GM21390 (cell line): ENCODE measurements around the gene NRCAM.
A peak's percentile ranks its signal among the peaks of the same experiment; 100 is the strongest.

Source experiments
- ATAC-seq: cut with Tn5 transposase; IDR thresholded peaks from one replicate; pipeline ENCODE4 v1.9.1; 2021; ENCODE audit not compliant: unreplicated experiment

NRCAM gene

GRCh38 chr7:108460964-108461363 is 4.7 kb upstream of the NRCAM start:
- ATAC-seq, result no peak

DNA sequence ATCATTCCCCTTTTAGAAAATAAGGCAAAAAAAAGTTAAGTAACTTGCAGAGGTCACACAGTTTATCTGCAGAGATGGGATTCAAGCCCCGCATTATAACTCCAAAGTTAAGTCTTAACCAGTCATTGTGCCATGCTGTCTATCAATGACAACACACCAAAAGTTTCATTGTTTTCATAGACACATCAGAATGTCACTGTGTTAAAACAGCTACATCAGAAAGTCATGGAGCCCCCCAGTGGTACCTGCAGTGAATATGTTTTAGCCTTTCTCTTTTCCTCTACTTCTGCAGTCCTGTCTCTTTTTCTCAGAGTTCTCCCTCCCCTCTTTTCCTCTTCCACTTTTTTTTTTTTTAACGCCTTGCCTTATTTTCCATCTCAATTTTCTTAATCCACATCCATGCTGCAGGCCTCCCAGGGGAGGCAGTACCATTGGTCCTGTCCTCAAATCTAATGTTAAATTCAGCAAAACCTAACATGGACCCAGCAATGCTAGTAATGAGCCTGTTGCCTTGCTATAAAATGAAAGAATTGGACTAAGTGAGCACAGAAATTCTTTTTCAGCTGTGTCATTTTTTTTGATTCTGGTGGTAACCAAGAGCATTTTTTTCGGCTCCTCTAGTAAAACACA is 3.8 kb upstream of the NRCAM start:
- ATAC-seq, result peak; percentile 39

GRCh38 chr7:108457871-108458270 is 1.6 kb upstream of the NRCAM start:
- ATAC-seq, result no peak

DNA sequence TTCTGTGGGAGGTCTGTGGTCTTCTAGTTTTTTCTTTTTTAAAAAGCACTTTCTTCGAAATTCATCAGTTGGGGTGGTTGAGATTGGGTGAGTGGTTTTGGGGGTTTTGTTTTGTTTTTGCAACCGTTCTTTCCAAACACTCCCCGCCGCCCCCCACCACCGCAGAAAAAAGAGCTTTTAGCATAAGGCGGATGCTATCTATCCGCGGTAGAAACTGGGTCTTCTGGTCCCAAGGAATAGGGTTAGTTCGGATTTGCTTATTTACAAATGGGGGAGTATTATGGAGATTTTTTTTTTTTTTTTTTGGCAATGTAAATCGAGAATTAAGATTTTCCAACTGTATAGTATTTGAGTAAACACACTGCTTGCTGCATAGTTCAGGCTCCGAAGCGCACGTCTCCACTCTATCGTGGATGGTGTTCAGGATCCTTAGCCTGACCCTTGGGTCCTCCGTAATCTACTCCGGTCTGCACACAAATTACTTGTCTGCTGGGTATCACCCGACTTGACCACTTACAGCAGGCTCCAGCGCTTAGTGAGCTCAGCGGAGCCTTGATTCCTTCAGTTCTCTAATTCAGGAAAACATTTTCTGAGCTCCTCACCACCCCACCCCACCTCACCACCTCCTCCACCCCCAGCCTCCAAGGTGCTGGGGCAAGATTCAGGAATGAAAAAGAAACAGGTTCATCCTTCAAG is 757 bp upstream of the NRCAM start:
- ATAC-seq, result no peak

DNA sequence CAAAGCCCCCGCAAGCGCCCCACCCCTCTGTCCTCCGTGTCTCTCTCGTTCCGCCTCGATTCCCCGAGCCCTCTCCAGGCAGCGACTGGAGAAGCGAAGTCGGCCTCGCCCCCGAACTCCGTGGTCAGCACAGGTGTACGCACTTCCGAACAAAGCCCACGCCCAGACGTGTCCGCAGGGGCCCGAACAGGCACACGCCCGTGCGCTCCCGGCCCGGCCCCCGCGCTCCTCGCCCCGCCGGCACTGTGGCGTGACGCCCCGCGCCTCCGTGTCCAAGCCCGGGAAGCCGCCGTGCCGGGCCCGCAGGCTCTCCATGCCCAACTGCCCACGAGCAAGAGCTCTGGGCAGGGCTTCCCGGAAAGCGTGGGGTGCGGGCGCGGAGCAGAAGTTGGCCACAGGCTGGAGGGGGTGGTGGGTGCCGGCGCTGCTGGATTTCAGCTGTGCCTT is 662 bp downstream of the NRCAM start:
- peak; percentile 12 for ATAC-seq

DNA sequence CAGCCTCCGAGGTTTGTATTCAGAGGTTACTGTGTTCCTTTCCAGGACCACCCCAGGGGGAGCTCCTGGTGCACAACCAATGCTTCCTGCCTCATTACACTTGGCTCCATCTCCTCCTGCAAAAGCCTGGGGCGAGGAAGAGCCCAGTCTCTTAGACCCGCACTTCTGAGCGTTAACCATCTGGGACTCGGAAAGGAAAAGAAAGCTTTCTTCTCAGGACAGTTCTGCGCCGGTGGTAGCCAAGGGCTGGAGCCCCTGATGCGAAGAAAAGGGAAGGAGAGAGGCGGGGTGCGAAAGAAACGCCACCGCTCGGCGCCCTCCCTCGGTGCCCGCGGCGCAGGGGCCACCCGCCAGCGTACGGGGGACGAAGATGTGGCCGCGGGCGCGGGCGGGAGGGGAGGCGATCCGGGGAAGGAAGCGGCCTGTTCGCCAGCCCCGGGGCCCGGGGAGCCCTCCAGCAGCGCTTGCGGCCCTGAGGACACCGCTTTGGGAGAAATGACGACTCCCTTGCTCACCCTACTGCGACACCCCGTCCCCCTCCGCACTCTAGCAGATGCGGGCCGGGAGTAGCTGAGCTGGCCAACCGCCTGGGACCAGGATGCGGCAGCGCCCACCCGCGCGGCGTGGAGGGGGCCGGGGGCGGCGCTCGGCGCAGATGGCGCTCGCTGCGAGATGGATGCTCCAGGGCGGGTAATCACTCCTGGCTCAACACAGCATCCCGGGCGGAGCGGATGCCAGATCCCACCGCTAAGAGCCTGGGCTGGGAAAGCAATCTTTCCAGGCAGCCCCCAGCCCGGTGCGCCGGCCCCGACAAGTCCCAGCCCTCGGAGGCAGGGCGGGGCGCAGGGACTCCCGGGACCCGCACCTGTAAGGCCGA is 1.3 kb downstream of the NRCAM start:
- no peak for ATAC-seq

DNA sequence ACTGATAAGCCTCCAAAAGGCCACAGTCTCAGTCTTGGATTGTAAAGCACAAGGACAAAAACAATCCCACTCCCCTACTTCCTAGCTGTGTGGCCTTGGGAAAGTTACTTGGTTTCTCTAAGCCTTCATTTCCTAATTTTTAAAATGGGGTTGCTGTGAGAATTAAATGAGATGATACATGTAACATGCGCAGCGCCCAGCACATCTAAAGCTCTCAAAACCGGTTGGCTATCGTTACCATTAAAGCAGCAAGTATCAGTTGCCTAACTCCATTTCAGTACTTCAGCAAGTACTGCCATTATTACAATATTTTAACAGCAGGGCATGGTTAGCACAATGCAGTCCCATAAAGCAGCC is 1.9 kb downstream of the NRCAM start:
- no peak for ATAC-seq

DNA sequence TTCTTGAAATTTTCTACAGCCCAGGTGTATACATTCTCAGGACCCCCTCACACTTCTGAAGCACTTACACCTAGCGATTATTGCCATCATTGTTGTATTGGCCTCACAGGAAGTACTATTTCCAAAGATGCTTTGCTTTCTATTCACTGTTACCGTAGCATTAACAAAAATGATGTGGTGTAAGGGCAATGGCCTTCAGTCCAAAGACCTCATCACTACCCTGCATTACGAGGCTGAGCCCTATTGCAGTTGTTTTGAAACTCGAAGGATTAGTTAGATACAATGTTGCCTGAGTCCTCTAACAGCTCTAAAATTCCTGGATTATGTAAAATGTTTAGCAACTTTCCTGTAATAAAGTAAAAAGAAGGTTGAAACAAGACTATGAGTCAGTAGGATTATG is 2.9 kb downstream of the NRCAM start:
- ATAC-seq, result no peak

DNA sequence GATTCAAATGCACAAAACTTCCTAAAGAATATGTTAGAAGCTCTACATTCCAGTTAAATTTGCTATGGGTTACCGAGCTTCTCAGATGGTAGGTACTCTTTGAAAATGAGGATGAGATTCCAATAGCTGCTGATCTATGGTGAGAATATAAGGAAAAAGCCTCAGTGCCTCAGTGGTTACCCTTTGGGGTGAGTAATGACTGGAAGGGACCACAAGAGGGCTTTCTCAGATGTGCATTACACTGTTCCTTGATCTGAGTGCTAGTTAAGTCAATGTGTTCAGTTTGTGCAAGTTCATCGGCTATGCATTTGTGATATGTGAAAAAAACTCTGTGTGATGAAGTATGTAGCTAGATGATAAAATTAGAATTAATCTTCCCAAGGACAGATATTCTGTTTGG is 3.5 kb downstream of the NRCAM start:
- ATAC-seq, result no peak

GRCh38 chr7:108451296-108451848 is 4.9 kb downstream of the NRCAM start:
- ATAC-seq, result no peak

DNA sequence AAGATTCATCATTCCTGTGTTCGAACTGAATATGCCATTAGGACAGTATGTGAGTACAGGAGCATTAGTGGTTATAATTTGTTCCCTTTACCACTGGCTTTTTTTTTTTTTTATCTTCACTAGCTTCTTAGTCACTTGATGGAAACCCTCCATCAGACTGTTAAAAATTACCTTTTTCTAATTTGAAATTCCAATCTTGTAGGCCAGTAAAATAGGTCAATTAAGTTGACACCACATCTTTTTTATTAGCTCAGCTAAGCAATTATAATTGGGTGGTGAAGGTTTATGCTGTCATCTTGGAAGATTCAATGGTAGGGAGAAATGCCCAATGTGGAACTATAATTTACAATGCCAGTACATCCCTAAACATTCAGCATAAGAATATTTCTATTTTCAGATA is 6.1 kb downstream of the NRCAM start:
- no peak for ATAC-seq

DNA sequence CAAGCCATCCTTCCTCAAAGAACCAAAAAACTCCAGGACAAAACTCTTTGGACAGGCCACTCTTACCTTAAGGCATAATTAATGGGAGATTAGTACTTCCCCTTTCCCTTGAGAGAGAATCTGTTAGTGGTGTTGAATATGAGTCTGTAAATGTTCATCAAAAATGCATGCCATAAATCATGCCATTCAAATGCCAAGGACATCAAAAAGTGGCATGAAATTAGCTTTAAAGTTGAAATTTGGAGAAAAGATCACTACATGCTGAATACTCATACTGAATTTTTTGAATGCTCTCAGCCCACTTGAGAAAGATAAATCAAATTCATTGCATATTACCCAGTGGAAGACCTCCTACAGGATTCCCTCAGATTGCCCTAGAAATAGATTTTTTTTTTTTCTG is 6.7 kb downstream of the NRCAM start:
- no peak for ATAC-seq

- ATAC-seq, result no peak
Measured at GRCh38 chr7:108448584-108449505, 7.4 kb downstream of the NRCAM start.

GRCh38 chr7:108442039-108442568 is 14.1 kb downstream of the NRCAM start:
- ATAC-seq, result no peak

- ATAC-seq, result no peak
Measured at GRCh38 chr7:108441392-108441955, 14.8 kb downstream of the NRCAM start.

GRCh38 chr7:108440613-108441012 is 15.6 kb downstream of the NRCAM start:
- ATAC-seq, result no peak

DNA sequence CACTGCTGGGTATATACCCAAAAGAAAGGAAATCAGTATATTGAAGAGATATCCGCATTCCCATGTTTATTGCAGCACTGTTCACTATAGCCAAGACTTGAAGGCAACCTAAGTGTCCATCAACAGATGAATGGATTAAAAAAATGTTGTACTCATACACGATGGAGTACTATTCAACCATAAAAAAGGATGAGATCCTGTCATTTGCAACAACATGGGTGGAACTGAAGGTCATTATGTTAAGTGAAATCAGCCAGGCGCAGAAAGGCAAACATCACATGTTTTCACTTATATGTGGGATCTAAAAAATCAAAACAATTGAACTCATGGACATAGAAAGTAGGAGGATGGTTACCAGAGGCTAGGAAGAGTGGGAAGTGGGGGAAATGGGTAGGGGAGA is 19.3 kb downstream of the NRCAM start:
- no peak for ATAC-seq

DNA sequence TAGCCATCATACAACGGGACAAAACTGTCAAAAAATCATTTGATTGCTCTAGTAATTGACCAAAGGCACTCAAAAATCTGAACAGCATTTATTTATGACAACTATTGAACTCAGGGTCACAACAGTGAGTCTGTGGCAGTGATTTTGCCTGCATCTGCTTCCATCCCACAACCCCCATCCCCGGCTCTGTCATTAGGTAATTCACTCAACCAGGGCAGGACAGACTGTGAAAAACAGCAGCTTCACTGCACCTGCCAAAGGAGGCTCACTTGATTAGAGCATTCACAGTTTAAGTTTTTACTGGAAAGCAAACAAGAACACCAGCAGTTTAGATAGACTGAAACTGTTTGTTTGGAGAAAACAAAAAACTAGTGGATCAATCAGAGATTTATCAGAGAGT is 22.2 kb downstream of the NRCAM start:
- ATAC-seq, result no peak

GRCh38 chr7:108431099-108431498 is 25.1 kb downstream of the NRCAM start:
- no peak for ATAC-seq

DNA sequence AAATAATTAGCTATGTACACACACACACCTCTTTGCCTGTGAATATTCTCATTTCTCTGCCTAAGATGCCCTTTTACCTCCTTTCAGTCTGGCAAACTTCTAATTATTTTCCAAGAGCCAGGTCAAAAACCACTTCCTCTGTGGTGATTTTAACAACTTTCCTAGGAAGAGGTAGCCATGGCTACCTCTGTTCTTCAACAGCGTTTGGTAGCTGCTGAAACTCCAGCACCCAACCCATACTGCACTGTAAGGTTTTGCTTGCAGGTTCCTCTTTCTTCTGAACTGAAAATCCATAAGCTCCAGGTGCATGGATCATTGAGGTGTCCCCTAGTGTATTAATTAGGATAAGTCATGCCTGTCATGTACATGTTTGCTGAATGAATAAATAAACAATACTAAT is 25.6 kb downstream of the NRCAM start:
- no peak for ATAC-seq
